ENCODE data around the gene NCBP3.

Gene NCBP3

DNA sequence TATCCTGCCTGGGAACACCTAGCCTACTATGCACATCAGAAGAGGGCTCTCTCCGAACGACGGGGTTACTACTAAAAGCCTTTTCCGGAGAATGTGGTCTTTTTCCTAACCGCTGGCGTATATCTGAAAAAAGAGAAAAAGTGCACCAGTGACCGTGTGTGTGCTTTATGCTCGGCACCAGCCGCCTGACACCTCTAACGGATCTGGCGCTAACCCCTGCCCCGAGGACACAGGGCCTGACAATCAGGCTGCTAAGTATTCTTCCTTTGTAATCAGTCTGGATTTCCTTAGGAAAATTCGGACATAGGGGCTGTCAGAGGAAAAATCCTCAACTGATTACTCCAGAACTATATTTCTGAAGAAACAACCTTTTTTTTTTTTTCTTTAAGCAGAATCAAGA is 31.7 kb downstream of the NCBP3 start:
- Histone ChIP-seq H3K9me3 (no peaks in the 10 kb centered on the region), H3K4me3 (ENCODE audit: low read depth in 1 of 2, low read length in 1 of 2) (no peak overlapping the region), H3K27ac (no peak overlapping the region), H3K4me1 (ENCODE audit: control insufficient read depth in 1 of 2, insufficient read depth in 1 of 2, low read depth in 1 of 2, low read length in 1 of 2) (no peaks in the 10 kb centered on the region), H3K36me3 (peaks cover 99% of the 10 kb centered on the region), H3K27me3 (no peaks in the 10 kb centered on the region)
- TF ChIP-seq, protein P1, sequence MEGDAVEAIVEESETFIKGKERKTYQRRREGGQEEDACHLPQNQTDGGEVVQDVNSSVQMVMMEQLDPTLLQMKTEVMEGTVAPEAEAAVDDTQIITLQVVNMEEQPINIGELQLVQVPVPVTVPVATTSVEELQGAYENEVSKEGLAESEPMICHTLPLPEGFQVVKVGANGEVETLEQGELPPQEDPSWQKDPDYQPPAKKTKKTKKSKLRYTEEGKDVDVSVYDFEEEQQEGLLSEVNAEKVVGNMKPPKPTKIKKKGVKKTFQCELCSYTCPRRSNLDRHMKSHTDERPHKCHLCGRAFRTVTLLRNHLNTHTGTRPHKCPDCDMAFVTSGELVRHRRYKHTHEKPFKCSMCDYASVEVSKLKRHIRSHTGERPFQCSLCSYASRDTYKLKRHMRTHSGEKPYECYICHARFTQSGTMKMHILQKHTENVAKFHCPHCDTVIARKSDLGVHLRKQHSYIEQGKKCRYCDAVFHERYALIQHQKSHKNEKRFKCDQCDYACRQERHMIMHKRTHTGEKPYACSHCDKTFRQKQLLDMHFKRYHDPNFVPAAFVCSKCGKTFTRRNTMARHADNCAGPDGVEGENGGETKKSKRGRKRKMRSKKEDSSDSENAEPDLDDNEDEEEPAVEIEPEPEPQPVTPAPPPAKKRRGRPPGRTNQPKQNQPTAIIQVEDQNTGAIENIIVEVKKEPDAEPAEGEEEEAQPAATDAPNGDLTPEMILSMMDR (IDR thresholded peaks at IDR 0.05), result no peak

DNA sequence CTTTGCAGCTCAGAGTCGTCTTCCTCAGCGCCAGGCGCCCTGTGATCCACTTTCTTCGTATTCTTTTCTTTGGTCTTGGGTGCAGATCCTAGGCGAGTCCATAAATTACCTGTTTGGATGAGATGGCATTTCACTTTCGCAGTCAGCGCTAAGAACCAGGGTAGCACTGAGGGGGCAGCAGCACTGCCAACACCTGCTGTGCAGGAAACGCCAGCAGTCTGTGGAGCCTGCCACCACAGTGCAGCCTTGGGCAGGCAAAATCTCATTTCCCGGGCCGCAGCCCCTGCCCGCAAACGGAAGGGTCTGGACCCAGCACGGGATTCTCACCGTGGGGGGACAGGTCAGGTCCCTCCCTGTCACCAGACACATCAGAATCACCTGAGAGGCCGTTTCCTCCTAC is 32.9 kb downstream of the NCBP3 start:
- Histone ChIP-seq H3K27me3 (no peaks in the 10 kb centered on the region), H3K36me3 (peaks cover 98% of the 10 kb centered on the region), H3K4me1 (ENCODE audit: control insufficient read depth in 1 of 2, insufficient read depth in 1 of 2, low read depth in 1 of 2, low read length in 1 of 2) (no peaks in the 10 kb centered on the region), H3K4me3 (ENCODE audit: low read depth in 1 of 2, low read length in 1 of 2) (no peak overlapping the region), H3K27ac (no peak overlapping the region), H3K9me3 (no peaks in the 10 kb centered on the region)
- TF ChIP-seq, protein P1 (IDR thresholded peaks at IDR 0.05), result no peak

DNA sequence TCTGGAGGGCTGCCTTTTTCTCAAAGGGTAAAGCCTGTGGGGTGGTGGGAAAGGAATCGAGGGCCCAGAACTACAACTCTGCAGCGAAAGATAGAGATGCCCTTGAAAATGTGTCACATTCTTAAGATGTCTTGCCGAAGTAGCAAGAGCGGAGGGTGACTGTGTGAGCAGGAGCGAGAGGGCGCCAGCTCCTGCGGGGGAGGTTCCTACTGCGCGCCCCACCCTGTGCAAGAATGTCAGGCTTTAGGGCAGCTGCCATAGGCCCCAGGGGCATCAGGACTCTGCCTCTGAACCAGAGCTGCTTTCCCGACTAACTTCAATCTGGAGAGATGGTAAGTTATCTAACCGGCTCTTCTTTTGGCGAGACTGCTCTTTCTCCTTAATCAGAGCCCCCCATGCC is 33.3 kb downstream of the NCBP3 start:
- TF ChIP-seq, protein P1 (IDR thresholded peaks at IDR 0.05), result no peak
- peaks cover 98% of the 10 kb centered on the region for H3K36me3 ChIP-seq

DNA sequence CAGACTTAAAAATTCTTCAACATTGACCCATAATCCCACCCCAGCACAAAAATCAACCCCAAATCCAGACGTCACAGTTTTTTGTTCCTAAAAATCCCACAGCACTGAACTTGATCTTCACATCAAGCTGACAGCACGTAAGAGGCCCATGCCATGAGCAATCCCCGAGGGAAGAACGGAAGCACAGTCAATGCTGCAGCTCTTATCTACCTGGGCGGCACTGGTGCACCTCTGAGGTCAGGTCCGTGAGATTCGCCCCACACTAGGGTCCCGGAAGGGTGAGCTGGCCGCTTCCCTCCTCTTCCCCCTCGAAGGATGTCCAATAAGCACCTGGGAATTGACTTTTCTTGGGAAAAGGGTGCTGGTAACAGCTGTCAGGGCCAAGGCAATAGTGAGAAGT is 33.8 kb downstream of the NCBP3 start:
- TF ChIP-seq, protein P1 (IDR thresholded peaks at IDR 0.05), result no peak
- H3K36me3 ChIP-seq, result peaks cover 98% of the 10 kb centered on the region
- H3K4me1 ChIP-seq (ENCODE audit: control insufficient read depth in 1 of 2, insufficient read depth in 1 of 2, low read depth in 1 of 2, low read length in 1 of 2), result no peaks in the 10 kb centered on the region
- no peaks in the 10 kb centered on the region for H3K27me3 ChIP-seq
- no peak overlapping the region for H3K4me3 ChIP-seq (ENCODE audit: low read depth in 1 of 2, low read length in 1 of 2)
- peak overlapping the region; percentile 30 for H3K27ac ChIP-seq
- H3K9me3 ChIP-seq, result no peaks in the 10 kb centered on the region

More for the DNA sequence above, 33.3 kb downstream of the NCBP3 start:
- no peaks in the 10 kb centered on the region for H3K9me3 ChIP-seq
- H3K27me3 ChIP-seq, result no peaks in the 10 kb centered on the region
- no peak overlapping the region for H3K4me3 ChIP-seq (ENCODE audit: low read depth in 1 of 2, low read length in 1 of 2)
- H3K27ac ChIP-seq, result no peak overlapping the region
- H3K4me1 ChIP-seq (ENCODE audit: control insufficient read depth in 1 of 2, insufficient read depth in 1 of 2, low read depth in 1 of 2, low read length in 1 of 2), result no peaks in the 10 kb centered on the region

DNA sequence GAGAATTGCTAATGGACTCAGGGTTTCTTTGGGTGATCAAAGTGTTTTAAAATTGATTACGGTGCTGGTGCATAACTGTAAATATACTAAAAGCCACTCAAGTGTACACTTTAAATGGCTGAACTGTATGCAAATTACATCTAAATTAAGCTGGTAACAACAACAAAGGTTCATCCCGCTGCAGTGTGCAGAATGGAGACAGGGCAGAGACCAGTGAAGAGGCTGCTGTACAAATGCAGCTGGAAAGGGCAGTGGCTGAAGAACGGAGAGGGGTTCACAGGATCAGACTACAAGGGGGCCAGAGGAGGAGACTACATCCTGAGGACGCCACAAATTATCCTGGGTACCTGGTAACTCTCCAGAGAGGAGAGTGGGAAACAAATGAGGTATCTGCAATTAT is 36.0 kb downstream of the NCBP3 start:
- Histone ChIP-seq H3K27me3 (no peaks in the 10 kb centered on the region), H3K4me1 (ENCODE audit: control insufficient read depth in 1 of 2, insufficient read depth in 1 of 2, low read depth in 1 of 2, low read length in 1 of 2) (no peaks in the 10 kb centered on the region), H3K27ac (no peak overlapping the region), H3K4me3 (ENCODE audit: low read depth in 1 of 2, low read length in 1 of 2) (no peak overlapping the region), H3K36me3 (peaks cover 86% of the 10 kb centered on the region), H3K9me3 (no peaks in the 10 kb centered on the region)
- TF ChIP-seq, protein P1 (IDR thresholded peaks at IDR 0.05), result no peak

DNA sequence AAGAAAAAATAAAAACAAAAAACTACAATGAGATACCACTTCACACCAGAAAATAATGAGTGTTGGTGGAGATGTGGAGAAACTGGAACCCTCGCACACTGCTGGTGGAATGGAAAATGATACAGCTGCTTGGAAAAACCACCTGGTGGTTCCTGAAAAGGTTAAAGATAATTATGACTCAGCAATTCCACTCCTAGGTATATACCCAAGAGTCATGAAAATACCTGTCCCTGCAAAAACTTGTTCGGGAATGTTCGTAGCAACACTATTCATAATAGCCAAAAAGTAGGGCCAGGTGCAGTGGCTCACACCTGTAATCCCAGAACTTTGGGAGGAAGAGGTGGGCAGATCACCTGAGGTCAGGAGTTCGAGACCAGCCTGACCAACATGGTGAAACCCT is 36.9 kb downstream of the NCBP3 start:
- Histone ChIP-seq H3K4me1 (ENCODE audit: control insufficient read depth in 1 of 2, insufficient read depth in 1 of 2, low read depth in 1 of 2, low read length in 1 of 2) (peaks cover 6% of the 10 kb centered on the region in 2 experiments), H3K27me3 (no peaks in the 10 kb centered on the region), H3K36me3 (peaks cover 78% of the 10 kb centered on the region), H3K4me3 (ENCODE audit: low read depth in 1 of 2, low read length in 1 of 2) (no peak overlapping the region), H3K9me3 (no peaks in the 10 kb centered on the region), H3K27ac (no peak overlapping the region)
- TF ChIP-seq, protein P1 (IDR thresholded peaks at IDR 0.05), result no peak
